ENCODE data around the gene LHPP.

Gene LHPP

DNA sequence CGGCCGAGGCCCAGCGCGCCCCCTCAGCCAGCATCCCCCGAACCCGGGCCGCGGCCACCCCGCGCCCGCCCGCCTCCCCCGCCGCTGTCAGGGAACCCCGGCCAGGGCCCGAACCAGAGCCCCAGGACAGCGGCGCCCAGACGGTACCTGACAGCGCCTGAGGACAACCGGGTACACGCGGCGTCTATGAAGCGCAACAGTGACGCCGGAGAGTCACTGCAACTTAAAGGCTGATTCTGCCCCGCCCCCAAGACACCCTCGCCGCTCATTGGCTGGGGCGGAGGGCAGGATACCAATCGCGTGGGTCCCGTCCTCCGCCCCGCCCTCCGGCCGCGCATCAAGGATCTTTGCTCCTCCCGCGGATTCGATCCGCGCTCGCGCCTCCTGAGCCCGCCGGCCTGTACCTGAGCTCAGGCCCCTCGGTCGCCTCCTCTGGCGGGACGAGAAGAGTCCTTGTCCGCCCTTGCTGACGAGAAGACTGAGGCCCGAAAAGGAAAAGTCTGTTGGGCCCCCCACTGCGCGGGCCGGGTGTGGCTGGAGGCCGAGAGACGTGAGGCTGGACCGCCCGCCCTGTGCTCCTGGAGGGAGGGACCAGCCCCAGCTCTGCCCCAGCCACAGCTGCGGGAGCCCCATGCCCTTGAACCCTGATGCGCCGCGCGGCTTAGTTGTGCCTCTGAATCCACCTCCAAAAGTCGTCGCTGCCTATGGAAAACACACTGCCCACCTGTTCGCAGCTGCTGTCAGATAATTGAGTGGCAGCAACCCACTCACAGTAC, 42.7 kb upstream of the LHPP start, which contains the start of gene OAT (continued):
- TF ChIP-seq ZNF366 (tag by site-specific recombination; conservative IDR thresholded peaks at IDR 0.05) (peak; percentile 78), ZNF394 (tag by site-specific recombination; IDR thresholded peaks at IDR 0.05; ENCODE audit: borderline replicate concordance) (peak; percentile 52; the same call in 1 of the 2 replicates), ZNF223 (tag by site-specific recombination; IDR thresholded peaks at IDR 0.05) (no peak), ZNF777 (tag by site-specific recombination; IDR thresholded peaks at IDR 0.05; ENCODE audit: borderline replicate concordance) (0 out of 2 replicates have a peak, but pooled peaks have one; percentile 20), ZNF423 (tag by site-specific recombination; IDR thresholded peaks at IDR 0.05) (peak; percentile 46; the same call in 1 of the 2 replicates), KLF1 (tag by site-specific recombination; IDR thresholded peaks at IDR 0.05) (peak; percentile 95), ZNF37A (tag by site-specific recombination; IDR thresholded peaks at IDR 0.05) (no peak), ZNF48 (tag by site-specific recombination; IDR thresholded peaks at IDR 0.05) (no peak), ZBTB17 (tag by site-specific recombination; IDR thresholded peaks at IDR 0.05) (peak; percentile 98), ZBTB11 (tag by site-specific recombination; conservative IDR thresholded peaks at IDR 0.05; ENCODE audit: low read depth) (0 out of 2 replicates have a peak, but pooled peaks have one; percentile 39), KLF7 (tag by site-specific recombination; IDR thresholded peaks at IDR 0.05; ENCODE audit: borderline replicate concordance) (peak; percentile 84; the same call in 1 of the 2 replicates), GLIS1 (tag by site-specific recombination; IDR thresholded peaks at IDR 0.05) (peak; percentile 90), ZBTB20 (tag by site-specific recombination; IDR thresholded peaks at IDR 0.05) (peak; percentile 75; the same call in 1 of the 2 replicates), ZNF76 (tag by site-specific recombination; IDR thresholded peaks at IDR 0.05; ENCODE audit: borderline replicate concordance, low read depth) (no peak), ZNF670 (tag by site-specific recombination; IDR thresholded peaks at IDR 0.05; ENCODE audit: low read depth) (no peak), SP7 (tag by site-specific recombination; IDR thresholded peaks at IDR 0.05) (peak; percentile 87), ZNF274 (IDR thresholded peaks at IDR 0.05; ENCODE audit: low read length) (no peak), ZNF274 (tag by site-specific recombination; IDR thresholded peaks at IDR 0.05; ENCODE audit: borderline replicate concordance) (no peak), ZNF596 (tag by site-specific recombination; IDR thresholded peaks at IDR 0.05) (0 out of 2 replicates have a peak, but pooled peaks have one; percentile 4), ZNF792 (tag by site-specific recombination; IDR thresholded peaks at IDR 0.05) (peak; percentile 40; the same call in 1 of the 2 replicates), ZNF623 (tag by site-specific recombination; IDR thresholded peaks at IDR 0.05) (no peak), PRDM1 (tag by site-specific recombination; IDR thresholded peaks at IDR 0.05) (0 out of 2 replicates have a peak, but pooled peaks have one; percentile 20), SP2 (tag by site-specific recombination; IDR thresholded peaks at IDR 0.05) (peak; percentile 93), ZNF266 (tag by site-specific recombination; IDR thresholded peaks at IDR 0.05; ENCODE audit: low read depth) (no peak), KLF8 (tag by site-specific recombination; IDR thresholded peaks at IDR 0.05) (peak; percentile 83), ZNF324 (tag by site-specific recombination; IDR thresholded peaks at IDR 0.05) (0 out of 2 replicates have a peak, but pooled peaks have one; percentile 41), OSR2 (tag by site-specific recombination; IDR thresholded peaks at IDR 0.05) (no peak), ZFP37 (tag by site-specific recombination; IDR thresholded peaks at IDR 0.05) (peak; percentile 16; the same call in 1 of the 2 replicates), PBX3 (CRISPR knock-in tag; IDR thresholded peaks at IDR 0.05) (peak; percentile 66; the same call in 1 of the 2 replicates)
- TF ChIP-seq, protein P1, sequence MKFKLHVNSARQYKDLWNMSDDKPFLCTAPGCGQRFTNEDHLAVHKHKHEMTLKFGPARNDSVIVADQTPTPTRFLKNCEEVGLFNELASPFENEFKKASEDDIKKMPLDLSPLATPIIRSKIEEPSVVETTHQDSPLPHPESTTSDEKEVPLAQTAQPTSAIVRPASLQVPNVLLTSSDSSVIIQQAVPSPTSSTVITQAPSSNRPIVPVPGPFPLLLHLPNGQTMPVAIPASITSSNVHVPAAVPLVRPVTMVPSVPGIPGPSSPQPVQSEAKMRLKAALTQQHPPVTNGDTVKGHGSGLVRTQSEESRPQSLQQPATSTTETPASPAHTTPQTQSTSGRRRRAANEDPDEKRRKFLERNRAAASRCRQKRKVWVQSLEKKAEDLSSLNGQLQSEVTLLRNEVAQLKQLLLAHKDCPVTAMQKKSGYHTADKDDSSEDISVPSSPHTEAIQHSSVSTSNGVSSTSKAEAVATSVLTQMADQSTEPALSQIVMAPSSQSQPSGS (tag by site-specific recombination; IDR thresholded peaks at IDR 0.05; ENCODE audit: low read depth): no peak
- TF ChIP-seq, protein P2, sequence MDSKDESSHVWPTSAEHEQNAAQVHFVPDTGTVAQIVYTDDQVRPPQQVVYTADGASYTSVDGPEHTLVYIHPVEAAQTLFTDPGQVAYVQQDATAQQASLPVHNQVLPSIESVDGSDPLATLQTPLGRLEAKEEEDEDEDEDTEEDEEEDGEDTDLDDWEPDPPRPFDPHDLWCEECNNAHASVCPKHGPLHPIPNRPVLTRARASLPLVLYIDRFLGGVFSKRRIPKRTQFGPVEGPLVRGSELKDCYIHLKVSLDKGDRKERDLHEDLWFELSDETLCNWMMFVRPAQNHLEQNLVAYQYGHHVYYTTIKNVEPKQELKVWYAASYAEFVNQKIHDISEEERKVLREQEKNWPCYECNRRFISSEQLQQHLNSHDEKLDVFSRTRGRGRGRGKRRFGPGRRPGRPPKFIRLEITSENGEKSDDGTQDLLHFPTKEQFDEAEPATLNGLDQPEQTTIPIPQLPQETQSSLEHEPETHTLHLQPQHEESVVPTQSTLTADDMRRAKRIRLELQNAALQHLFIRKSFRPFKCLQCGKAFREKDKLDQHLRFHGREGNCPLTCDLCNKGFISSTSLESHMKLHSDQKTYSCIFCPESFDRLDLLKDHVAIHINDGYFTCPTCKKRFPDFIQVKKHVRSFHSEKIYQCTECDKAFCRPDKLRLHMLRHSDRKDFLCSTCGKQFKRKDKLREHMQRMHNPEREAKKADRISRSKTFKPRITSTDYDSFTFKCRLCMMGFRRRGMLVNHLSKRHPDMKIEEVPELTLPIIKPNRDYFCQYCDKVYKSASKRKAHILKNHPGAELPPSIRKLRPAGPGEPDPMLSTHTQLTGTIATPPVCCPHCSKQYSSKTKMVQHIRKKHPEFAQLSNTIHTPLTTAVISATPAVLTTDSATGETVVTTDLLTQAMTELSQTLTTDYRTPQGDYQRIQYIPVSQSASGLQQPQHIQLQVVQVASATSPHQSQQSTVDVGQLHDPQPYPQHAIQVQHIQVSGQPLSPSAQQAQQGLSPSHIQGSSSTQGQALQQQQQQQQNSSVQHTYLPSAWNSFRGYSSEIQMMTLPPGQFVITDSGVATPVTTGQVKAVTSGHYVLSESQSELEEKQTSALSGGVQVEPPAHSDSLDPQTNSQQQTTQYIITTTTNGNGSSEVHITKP (tag by site-specific recombination; IDR thresholded peaks at IDR 0.05): peak; percentile 46; the same call in 1 of the 2 replicates
